ENCODE measurements around the gene LHFPL3.

The LHFPL3 gene

DNA sequence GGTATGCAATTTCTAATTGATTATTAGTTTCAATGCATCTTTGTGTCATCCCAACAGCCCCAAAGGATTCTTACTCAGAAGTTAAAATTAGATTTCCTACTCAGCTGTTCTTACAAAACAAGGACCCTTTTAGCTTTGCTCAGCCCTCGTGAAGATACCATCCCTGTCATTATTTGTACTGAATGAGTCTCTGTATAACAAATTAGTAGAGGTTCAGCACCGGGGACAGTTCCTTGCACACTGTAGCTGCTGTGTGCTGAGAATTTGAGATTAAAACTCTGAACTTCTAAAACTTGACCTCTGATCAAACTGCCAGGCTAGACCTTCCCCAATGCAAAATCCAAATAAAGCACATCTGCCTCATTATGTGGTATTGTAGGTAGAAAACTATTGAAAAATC lies 299.1 kb downstream of the LHFPL3 start:
- H3K27me3 ChIP-seq (replicated peaks), result no peaks in the 10 kb centered on the region
- no peaks in the 10 kb centered on the region for H3K36me3 ChIP-seq (replicated peaks)
- peak; percentile 50 for DNase-seq
- H3K27ac ChIP-seq, result no peak overlapping the region
- no peak overlapping the region for H3K4me3 ChIP-seq (ENCODE audit: low read depth, low read length)
- in situ Hi-C loops (cut with HindIII; ENCODE audit: low pct_ligation_motif_present, low sequenced_read_pairs), result no loop called here
- TF ChIP-seq, protein P1, sequence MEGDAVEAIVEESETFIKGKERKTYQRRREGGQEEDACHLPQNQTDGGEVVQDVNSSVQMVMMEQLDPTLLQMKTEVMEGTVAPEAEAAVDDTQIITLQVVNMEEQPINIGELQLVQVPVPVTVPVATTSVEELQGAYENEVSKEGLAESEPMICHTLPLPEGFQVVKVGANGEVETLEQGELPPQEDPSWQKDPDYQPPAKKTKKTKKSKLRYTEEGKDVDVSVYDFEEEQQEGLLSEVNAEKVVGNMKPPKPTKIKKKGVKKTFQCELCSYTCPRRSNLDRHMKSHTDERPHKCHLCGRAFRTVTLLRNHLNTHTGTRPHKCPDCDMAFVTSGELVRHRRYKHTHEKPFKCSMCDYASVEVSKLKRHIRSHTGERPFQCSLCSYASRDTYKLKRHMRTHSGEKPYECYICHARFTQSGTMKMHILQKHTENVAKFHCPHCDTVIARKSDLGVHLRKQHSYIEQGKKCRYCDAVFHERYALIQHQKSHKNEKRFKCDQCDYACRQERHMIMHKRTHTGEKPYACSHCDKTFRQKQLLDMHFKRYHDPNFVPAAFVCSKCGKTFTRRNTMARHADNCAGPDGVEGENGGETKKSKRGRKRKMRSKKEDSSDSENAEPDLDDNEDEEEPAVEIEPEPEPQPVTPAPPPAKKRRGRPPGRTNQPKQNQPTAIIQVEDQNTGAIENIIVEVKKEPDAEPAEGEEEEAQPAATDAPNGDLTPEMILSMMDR (IDR thresholded peaks at IDR 0.05; ENCODE audit: low read depth, low read length, missing control alignments), result no peak

DNA sequence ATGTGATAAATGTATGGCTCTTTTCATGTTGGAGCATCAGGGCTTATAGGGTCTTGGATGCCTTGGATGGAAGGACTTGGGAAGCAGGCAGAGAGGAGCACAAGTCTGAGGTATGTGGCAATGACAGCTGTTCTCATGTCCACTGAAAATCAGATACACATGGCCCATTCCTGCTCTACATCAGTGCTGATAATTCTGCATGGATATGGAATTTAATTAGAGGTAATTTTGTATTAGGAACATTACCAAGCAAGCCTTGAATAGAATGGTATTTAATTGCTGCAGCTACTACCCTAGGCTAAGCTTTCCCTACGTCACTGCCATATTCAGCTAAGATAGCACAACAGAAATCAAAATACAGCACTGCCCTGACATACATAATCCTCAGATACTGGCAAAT lies 299.6 kb downstream of the LHFPL3 start:
- H3K27me3 ChIP-seq (replicated peaks), result no peaks in the 10 kb centered on the region
- no peak overlapping the region for H3K4me3 ChIP-seq (ENCODE audit: low read depth, low read length)
- in situ Hi-C loops (cut with HindIII; ENCODE audit: low pct_ligation_motif_present, low sequenced_read_pairs), result no loop called here
- H3K36me3 ChIP-seq (replicated peaks), result no peaks in the 10 kb centered on the region
- TF ChIP-seq, protein P1 (IDR thresholded peaks at IDR 0.05; ENCODE audit: low read depth, low read length, missing control alignments), result no peak
- no peak overlapping the region for H3K27ac ChIP-seq
- DNase-seq, result no peak

DNA sequence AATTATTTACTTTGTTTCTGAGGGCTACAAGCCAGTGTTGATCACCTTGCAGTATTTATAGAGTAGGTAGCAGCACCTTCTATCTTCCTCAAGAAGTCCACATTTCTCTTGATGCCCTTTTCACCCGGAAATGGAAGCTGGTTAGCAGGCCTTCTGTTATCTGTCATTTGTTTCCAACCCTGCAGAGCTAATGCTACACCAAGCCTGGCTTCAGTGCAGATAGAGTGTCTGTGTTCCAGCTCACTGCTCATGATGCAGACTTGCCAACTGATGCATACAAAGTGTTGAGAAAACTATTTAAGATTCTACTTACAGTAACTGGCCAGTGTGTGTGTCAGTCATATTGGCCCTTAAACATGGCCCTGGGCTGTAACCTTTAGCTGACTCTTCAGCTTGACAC lies 301.0 kb downstream of the LHFPL3 start:
- Histone ChIP-seq H3K27ac (no peak overlapping the region), H3K27me3 (replicated peaks) (no peaks in the 10 kb centered on the region), H3K36me3 (replicated peaks) (no peaks in the 10 kb centered on the region), H3K4me3 (ENCODE audit: low read depth, low read length) (no peak overlapping the region)
- in situ Hi-C loops (cut with HindIII; ENCODE audit: low pct_ligation_motif_present, low sequenced_read_pairs), result no loop called here
- DNase-seq, result no peak
- TF ChIP-seq, protein P1 (IDR thresholded peaks at IDR 0.05; ENCODE audit: low read depth, low read length, missing control alignments), result no peak

DNA sequence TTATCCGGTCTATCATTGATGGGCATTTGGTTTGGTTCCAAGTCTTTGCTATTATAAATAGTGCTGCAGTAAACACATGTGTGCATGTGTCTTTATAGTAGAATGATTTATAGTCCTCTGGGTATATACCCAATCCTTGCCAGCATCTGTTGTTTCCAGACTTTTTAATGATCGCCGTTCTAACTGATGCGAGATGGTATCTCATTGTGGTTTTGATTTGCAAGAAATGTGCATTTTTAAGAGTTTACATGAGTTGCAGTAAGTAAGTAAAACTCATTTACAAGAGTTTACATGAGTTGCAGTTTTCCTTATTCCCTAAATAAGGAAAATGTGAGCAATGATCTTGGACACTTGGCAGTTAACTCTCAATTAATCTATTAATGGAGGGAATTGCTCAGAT lies 312.1 kb downstream of the LHFPL3 start:
- in situ Hi-C loops (cut with HindIII; ENCODE audit: low pct_ligation_motif_present, low sequenced_read_pairs), result no loop called here
- Histone ChIP-seq H3K27ac (no peak overlapping the region), H3K36me3 (replicated peaks) (no peaks in the 10 kb centered on the region), H3K4me3 (ENCODE audit: low read depth, low read length) (no peak overlapping the region), H3K27me3 (replicated peaks) (no peaks in the 10 kb centered on the region)
- no peak for DNase-seq
- TF ChIP-seq, protein P1 (IDR thresholded peaks at IDR 0.05; ENCODE audit: low read depth, low read length, missing control alignments), result no peak

DNA sequence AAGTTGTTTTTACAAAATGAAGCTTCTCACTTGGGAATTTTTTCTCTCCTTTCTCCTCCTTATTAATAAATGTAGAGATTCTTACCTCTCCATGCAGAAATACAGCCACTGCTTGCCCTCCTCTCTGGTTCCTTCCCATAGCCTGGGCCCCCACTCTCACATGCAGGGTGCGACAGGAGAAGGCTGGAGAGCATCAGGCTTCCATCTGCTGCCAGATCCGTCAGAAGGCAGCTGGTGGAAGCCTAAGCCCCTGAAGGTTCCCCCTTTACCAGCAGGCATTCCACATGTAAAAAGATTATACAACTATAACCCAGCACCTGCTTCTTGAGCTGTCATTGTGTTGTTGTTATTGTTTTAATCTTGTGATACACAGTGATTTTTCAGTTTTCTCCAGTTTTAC lies 314.2 kb downstream of the LHFPL3 start:
- no peak for DNase-seq
- Histone ChIP-seq H3K27ac (no peak overlapping the region), H3K4me3 (ENCODE audit: low read depth, low read length) (no peak overlapping the region), H3K36me3 (replicated peaks) (no peaks in the 10 kb centered on the region), H3K27me3 (replicated peaks) (no peaks in the 10 kb centered on the region)
- TF ChIP-seq, protein P1 (IDR thresholded peaks at IDR 0.05; ENCODE audit: low read depth, low read length, missing control alignments), result no peak
- in situ Hi-C loops (cut with HindIII; ENCODE audit: low pct_ligation_motif_present, low sequenced_read_pairs), result no loop called here

DNA sequence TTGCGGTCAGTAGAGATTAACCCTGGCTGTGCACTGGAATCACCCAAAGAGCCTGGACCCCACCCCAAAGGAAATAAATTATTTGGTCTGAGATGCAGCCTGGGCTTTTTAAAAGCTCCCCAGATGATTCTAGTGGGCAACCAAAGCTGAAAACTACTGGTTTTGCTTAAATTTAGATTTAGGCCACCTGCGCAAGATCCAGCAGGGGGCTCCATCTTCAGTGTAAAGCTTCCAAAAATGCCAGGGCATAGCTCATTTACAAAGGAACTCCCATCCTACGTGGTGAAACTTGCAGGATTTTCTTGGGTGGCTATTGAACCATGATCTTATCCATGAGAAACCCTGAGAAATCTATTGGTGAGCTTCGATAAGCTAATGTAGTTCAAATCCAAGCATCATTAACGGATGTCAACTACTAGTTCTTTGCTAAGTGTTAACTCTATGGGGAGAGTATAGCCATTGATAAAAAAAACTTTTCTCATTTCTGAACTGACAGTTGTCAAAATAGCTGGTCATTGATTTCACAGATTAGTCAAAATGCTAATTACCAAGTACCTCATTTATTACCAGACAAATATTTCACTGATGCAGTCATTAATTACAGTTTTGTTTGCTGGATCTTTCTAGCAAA lies 315.3 kb downstream of the LHFPL3 start:
- Histone ChIP-seq H3K4me3 (ENCODE audit: low read depth, low read length) (no peak overlapping the region), H3K27me3 (replicated peaks) (no peaks in the 10 kb centered on the region), H3K36me3 (replicated peaks) (no peaks in the 10 kb centered on the region), H3K27ac (no peak overlapping the region)
- DNase-seq, result peak; percentile 13
- TF ChIP-seq, protein P1 (IDR thresholded peaks at IDR 0.05; ENCODE audit: low read depth, low read length, missing control alignments), result peak; percentile 80
- in situ Hi-C loops (cut with HindIII; ENCODE audit: low pct_ligation_motif_present, low sequenced_read_pairs), result no loop called here

Measured in brain microvascular endothelial cell (primary cell).